ENCODE data around the gene PTOV1.

DNA sequence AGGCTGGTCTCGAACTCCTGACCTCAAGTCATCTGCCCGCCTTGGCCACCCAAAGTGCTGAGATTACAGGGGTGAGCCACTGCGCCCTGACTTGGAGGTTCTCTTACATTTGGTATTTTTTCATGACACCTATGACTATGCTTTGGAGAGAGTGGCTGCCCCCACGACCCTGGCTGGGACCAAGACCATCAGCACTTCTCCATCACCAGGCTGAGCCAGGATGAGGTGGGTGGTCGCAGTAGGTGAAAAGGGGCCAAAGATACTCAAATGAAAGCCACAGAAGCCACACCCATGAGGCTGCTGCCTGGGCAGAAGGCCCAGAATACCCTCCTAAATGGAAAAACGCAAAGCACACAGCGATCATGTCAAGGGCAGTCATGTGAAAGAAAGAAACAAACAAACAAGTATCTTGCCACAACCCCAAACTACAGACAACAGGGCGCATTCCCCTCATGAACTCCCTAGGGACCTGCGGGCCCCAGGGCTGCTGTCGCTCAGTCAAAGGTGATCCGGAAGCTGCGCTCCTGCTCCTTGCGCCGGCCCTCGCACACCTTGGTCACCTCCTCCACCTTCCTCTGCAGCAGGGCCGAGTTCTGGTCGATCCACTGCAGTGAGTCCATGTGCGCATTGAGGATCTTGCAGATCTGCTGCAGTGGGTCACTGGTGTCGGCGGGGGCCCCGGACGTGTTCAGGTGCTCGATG is 56.9 kb downstream of the PTOV1 start:
- TF ChIP-seq GABPA (IDR thresholded peaks at IDR 0.05; ENCODE audit: borderline replicate concordance, insufficient read depth, low read length) (no peak), EZH2 (IDR thresholded peaks at IDR 0.05; ENCODE audit: low read depth, low read length, severe bottlenecking) (no peak), KDM5A (IDR thresholded peaks at IDR 0.05; ENCODE audit: low read length) (no peak), POLR2AphosphoS5 (IDR thresholded peaks at IDR 0.05; ENCODE audit: low read depth, low read length) (no peak)
- TF ChIP-seq, protein P1, sequence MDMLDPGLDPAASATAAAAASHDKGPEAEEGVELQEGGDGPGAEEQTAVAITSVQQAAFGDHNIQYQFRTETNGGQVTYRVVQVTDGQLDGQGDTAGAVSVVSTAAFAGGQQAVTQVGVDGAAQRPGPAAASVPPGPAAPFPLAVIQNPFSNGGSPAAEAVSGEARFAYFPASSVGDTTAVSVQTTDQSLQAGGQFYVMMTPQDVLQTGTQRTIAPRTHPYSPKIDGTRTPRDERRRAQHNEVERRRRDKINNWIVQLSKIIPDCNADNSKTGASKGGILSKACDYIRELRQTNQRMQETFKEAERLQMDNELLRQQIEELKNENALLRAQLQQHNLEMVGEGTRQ (IDR thresholded peaks at IDR 0.05; ENCODE audit: low read length), result no peak
- TF ChIP-seq, protein P2, sequence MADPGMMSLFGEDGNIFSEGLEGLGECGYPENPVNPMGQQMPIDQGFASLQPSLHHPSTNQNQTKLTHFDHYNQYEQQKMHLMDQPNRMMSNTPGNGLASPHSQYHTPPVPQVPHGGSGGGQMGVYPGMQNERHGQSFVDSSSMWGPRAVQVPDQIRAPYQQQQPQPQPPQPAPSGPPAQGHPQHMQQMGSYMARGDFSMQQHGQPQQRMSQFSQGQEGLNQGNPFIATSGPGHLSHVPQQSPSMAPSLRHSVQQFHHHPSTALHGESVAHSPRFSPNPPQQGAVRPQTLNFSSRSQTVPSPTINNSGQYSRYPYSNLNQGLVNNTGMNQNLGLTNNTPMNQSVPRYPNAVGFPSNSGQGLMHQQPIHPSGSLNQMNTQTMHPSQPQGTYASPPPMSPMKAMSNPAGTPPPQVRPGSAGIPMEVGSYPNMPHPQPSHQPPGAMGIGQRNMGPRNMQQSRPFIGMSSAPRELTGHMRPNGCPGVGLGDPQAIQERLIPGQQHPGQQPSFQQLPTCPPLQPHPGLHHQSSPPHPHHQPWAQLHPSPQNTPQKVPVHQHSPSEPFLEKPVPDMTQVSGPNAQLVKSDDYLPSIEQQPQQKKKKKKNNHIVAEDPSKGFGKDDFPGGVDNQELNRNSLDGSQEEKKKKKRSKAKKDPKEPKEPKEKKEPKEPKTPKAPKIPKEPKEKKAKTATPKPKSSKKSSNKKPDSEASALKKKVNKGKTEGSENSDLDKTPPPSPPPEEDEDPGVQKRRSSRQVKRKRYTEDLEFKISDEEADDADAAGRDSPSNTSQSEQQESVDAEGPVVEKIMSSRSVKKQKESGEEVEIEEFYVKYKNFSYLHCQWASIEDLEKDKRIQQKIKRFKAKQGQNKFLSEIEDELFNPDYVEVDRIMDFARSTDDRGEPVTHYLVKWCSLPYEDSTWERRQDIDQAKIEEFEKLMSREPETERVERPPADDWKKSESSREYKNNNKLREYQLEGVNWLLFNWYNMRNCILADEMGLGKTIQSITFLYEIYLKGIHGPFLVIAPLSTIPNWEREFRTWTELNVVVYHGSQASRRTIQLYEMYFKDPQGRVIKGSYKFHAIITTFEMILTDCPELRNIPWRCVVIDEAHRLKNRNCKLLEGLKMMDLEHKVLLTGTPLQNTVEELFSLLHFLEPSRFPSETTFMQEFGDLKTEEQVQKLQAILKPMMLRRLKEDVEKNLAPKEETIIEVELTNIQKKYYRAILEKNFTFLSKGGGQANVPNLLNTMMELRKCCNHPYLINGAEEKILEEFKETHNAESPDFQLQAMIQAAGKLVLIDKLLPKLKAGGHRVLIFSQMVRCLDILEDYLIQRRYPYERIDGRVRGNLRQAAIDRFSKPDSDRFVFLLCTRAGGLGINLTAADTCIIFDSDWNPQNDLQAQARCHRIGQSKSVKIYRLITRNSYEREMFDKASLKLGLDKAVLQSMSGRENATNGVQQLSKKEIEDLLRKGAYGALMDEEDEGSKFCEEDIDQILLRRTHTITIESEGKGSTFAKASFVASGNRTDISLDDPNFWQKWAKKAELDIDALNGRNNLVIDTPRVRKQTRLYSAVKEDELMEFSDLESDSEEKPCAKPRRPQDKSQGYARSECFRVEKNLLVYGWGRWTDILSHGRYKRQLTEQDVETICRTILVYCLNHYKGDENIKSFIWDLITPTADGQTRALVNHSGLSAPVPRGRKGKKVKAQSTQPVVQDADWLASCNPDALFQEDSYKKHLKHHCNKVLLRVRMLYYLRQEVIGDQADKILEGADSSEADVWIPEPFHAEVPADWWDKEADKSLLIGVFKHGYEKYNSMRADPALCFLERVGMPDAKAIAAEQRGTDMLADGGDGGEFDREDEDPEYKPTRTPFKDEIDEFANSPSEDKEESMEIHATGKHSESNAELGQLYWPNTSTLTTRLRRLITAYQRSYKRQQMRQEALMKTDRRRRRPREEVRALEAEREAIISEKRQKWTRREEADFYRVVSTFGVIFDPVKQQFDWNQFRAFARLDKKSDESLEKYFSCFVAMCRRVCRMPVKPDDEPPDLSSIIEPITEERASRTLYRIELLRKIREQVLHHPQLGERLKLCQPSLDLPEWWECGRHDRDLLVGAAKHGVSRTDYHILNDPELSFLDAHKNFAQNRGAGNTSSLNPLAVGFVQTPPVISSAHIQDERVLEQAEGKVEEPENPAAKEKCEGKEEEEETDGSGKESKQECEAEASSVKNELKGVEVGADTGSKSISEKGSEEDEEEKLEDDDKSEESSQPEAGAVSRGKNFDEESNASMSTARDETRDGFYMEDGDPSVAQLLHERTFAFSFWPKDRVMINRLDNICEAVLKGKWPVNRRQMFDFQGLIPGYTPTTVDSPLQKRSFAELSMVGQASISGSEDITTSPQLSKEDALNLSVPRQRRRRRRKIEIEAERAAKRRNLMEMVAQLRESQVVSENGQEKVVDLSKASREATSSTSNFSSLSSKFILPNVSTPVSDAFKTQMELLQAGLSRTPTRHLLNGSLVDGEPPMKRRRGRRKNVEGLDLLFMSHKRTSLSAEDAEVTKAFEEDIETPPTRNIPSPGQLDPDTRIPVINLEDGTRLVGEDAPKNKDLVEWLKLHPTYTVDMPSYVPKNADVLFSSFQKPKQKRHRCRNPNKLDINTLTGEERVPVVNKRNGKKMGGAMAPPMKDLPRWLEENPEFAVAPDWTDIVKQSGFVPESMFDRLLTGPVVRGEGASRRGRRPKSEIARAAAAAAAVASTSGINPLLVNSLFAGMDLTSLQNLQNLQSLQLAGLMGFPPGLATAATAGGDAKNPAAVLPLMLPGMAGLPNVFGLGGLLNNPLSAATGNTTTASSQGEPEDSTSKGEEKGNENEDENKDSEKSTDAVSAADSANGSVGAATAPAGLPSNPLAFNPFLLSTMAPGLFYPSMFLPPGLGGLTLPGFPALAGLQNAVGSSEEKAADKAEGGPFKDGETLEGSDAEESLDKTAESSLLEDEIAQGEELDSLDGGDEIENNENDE (IDR thresholded peaks at IDR 0.05; ENCODE audit: insufficient replicate concordance, low read length), result no peak

Measured in H1 (cell line).